ENCODE results near the gene TPM4.
"Not testable (repeated sequence)": the region's sequence is repeated elsewhere in the genome, so short reads cannot be mapped to it uniquely, and the experiment has no call there.

The TPM4 gene

DNA sequence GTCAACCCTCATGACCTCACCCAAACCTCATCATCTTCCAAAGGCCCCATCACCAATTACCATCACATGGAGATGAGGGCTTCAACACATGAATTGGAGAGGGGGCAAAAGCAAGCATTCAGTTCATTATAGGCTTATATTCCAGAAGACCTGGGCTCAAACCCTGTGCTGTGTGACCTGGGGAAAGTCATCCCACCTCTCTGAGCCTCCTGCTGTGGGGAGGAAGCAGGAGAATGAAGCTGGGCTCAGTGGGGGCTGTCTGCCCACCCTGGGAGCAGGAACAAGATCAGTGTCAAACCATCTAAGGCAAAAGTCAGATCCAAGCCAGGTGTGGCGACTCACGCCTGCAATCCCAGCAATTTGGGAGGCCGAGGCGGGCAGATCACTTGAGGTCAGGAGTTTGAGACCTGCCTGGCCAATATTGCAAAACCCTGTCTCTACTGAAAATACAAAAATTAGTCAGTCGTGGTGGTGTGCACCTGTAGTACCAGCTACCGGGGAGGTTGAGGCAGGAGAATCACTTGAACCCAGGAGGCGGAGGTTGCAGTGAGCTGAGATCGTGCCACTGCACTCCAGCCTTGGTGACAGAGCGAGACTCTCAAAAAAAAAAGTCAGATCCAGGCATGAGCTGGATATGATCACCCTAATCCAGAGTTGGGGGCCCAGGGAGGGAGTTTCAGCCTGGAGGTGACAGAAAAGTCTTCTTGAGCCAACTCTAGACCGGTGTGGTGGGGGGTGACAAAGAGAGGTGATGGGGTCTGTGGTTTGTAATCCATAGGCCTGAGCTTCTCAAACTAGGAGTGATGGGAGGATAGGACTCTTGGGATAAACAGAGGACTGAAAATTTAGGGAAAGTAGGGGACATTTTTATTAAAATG, 1.6 kb upstream of the TPM4 start:
- DNase-seq, result no peak

DNA sequence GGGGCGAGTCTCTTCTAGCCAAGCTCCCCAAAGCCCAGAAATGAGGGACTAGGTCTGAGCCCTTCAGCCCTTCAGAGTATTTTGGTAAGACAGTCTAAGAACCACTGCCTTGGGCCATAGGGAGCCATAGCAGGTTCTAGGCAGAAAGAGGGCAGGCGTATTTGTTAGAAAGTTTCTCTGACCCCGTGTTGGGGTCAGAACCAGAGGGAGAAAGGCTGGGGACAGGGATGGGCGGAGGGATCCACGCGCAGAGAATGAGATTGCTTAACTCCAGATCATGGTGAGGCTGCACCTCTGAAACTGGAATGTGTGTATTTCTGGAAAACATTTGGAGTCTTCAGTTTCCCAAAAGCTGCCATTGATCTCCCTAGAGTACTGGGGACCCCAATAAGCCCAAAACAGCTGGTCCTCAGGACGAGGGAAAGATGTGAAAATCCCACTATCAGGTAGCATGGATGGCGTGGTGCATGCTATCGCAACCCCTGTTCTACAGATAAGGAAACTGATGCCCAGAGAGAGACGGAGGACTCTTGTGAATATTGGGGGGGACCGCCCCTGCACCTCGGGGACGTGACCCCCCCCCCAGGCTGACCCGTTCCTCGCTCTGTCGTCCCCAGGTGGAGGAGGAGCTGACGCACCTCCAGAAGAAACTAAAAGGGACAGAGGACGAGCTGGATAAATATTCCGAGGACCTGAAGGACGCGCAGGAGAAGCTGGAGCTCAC, 703 bp upstream of the TPM4 start:
- DNase-seq, result no peak

DNA sequence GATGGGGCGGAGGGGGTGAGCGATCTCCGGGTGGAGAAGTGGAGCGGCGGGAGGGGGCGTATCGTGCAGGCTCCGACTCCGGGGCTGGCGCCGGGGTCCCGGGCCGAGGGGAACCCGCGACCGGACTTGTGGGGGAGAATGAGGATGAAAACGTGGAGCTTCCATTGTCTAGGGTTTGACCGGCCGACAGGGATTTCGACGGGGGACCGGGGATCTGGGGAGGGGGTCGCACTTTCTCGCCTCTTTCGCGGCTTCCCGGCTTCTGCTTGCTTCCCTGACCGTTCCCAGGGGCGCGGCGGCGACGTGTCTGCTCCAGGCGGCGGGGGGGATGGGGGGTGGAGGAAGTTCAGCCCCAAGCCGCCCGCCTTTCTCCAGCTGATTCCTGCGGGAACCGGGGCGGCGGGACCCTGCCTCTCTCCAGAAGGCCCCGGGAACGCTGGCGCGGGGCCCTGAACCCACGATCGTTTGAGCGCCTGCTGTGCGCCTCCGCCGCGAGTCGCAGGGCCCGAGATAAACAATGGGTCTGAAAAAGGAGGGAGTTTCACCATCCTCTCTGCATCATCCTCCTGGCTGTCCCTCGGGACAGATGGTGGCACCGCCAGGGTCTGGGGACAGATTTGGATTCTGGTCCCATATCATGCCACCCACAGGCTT, 790 bp downstream of the TPM4 start:
- no peak for DNase-seq

DNA sequence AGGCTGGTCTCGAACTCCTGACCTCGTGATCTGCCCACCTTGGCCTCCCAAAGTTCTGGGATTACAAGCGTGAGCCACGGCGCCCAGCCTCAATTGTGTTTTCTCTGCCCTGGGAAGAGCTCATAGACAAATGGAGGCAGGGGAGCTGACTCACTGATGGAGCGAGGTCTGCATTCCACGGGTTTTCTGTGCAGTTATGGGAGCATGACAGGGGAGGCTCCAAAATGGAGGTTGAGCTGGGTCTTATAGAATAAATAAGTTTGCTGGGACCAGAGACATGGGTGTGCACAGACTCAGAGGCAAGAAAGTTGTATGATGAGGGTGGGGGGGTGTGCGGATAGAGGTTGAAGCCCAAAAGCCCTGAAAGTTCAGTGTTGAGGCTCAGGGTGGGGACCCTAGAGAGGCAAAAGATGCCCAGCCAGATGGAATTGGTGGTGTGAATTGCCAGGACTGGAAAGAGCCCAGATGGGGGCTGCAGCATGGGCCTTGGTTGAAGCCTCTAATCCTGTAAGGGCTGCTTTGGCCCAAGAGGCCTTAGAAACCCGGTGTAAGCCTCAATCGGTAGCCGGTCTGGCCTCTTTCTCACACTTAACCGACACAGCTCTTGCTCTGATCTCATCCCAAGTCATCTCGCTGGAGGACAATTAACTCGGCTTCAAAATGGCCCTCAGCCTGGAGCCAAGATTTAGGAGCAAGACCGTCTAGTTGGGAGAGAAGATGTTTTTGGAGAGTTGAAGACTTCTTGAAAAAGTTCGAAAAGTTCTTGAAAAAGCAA, 1.9 kb downstream of the TPM4 start:
- no peak for DNase-seq

DNA sequence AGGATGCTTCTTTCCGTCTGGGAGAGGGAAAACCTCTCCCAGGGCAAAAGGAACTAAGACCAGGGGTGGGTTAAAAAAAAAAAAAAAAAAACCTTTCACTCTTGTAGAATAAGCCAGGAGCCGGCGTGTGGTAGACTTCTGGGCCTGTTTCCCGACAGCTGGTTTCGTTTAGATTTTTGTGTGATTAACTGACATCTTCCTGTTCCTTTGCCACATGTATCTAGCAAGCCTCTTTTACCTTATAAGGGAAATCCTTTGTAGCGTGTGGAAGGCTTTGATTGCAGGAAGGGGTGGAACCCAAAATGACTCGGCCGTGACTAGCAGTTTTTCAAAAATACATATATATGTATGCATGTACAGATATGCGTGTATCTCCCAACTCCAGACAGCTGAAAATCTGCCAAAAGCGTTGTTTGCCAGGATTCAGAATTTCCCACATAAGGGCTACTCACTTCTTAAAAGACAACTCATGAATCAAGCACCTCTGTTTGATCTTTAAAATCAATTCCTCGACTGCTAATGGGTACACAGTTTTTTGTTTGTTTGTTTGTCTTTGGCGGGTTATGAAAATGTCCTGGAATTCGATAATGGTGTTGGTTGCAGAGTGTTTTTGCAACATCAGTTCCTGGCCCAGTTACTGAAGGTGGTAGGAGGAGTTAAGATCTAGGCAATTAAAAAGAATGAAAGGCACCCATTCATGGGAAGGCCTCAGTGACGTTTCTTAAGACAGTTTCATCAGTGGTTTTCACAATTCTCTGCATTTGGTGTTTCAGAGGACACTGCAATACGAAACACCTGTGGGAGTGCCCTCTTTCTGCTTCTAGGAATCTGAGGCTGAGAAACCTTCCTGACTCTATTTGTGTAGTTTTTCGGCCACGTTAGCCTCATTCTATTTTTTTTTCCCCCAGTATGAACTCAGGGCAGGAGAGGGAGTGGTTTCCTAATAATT, 2.7 kb downstream of the TPM4 start:
- DNase-seq, result no peak

DNA sequence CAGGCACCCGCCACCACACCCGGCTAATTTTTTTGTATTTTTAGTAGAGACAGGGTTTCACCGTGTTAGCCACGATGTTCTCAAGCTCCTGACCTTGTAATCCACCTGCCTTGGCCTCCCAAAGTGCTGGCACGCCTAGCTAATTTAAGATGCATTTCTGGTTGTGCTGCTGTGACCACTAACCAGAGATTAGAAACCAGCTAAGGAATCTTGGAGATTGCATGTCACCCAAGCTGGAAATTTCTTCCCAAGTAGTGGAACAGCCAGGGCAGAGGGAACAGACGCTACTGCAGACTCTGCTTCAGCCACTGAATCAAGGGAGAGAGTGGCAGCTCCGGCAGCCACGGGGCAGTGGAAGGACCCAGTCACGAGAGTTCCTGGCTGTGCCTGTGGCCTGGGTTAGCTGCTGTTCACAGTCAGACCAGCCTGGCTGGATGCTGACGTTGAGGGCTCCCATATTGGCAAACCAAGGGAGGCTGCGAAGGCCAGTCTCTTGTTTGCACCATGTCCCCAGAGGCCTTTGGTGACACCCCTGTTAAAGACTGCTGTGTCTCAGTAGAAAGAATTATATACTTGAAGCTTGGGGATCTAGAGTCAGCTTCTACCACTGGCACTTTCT, 7.9 kb downstream of the TPM4 start:
- DNase-seq, result no peak

DNA sequence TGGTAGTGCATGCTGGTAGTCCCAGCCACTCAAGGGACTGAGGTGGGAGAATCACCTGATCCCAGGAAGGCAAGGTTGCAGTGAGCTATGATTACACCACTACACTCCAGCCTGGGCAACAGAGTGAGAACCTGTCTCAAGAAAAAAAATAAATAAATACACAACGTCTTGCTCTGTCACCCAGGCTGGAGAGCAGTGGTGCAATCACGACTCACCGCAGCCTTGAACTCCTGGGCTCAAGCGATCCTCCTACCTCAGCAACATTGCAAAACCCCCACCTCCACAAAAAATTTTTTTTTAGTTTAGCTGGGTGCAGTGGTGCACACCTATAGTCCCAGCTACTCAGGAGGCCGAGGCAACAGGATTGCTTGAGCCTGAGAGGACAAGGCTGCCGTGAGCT, 8.8 kb downstream of the TPM4 start:
- no peak for DNase-seq

DNA sequence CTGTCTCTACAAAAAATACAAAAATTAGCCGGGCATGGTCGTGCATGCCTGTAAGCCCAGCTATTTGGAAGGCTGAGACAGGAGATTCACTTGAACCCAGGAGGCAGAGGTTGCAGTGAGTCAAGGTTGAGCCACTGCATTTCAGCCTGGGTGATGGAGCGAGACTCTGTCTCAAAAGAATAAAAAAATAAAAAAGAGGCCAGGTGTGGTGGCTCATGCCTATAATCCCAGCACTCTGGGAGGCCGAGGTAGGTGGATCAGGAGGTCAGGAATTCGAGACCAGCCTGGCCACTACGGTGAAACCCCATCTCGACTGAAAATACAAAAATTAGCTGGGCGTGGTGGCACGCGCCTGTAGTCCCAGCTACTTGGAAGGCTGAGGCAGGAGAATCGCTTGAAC, 11.1 kb downstream of the TPM4 start:
- not testable (repeated sequence) for DNase-seq

DNA sequence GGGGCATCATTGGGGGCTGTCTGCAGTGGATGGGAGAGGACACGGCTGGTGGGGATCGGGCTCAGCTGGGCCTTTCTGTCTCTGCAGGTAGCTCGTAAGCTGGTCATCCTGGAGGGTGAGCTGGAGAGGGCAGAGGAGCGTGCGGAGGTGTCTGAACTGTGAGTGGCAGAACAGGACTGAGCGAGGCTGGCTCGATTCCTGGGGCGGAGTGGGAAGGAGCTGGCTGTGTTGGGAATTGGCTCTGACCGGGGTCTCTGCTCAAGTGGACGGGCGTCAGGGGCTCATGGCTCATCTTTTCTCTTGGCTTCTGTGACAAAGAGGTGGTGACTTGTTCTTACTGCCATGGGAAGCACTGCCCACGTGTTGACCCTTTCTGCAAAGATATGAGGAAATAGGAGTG, 11.6 kb downstream of the TPM4 start:
- no peak for DNase-seq

DNA sequence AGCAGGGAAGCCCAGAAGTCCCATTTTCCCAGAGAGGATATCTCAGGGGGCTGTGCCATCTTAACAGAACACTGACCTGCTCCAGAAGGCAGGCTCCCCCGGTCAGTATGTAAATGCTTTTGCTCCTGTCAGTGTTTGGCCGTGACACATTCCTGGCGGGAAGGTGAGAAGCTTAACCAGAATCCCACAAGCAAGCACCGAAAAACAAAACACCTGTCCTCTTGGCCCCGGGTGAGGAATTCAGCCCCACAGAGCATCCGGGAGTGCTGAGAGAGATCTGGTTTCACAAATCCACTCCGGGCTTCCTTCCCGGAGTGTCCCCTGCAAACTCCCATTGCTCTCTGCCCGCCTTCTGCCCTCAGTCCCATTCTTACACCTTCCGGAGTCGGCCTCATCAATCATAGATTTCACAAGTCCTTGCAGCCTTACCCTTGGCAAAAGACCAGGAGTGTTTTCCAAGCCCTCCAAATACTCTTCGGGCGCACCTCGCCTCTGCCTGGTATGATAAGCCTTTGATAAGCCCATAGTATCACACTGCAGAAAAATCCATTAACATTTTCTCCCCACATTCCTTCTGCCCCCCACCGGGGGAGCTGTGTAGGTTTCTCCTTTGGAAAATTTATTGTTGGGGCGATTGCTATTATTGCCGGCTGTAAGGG, 12.2 kb downstream of the TPM4 start:
- DNase-seq, result no peak

DNA sequence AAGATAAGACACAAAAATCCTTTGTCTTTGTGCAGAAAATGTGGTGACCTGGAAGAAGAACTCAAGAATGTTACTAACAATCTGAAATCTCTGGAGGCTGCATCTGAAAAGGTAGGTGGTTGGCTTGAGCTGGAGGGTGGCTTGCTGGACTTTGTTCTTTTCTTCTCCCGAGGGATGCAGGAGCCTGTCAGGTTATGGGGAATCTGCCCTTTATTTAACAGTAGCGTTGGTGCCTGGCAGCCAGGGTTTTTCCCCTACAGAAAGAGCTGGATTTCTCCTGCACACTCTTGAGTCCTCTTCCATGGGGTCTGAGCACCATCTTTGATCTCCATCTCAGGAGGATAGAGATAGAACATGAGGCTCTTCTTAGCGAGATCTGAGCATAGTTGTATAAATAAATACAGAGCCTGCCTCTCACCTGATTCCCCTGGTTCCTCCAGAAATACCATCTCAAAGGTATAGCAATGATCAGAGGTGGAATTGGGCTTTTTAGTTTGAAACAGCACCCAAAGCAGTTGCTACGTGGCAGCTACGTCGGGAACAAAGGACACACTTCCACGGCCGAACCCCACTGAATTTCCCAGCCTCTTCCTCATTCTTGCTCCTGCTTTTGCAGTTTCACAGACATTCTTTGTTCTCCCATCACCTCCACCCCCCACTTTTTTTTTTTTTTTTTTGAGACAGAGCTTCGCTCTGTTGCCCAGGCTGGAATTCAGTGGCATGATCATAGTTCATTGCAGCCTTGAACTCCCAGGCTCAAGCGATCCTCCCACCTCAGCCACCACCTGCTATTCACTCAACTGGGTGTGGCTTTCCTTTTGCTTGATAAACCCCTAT, 12.9 kb downstream of the TPM4 start:
- no peak for DNase-seq

DNA sequence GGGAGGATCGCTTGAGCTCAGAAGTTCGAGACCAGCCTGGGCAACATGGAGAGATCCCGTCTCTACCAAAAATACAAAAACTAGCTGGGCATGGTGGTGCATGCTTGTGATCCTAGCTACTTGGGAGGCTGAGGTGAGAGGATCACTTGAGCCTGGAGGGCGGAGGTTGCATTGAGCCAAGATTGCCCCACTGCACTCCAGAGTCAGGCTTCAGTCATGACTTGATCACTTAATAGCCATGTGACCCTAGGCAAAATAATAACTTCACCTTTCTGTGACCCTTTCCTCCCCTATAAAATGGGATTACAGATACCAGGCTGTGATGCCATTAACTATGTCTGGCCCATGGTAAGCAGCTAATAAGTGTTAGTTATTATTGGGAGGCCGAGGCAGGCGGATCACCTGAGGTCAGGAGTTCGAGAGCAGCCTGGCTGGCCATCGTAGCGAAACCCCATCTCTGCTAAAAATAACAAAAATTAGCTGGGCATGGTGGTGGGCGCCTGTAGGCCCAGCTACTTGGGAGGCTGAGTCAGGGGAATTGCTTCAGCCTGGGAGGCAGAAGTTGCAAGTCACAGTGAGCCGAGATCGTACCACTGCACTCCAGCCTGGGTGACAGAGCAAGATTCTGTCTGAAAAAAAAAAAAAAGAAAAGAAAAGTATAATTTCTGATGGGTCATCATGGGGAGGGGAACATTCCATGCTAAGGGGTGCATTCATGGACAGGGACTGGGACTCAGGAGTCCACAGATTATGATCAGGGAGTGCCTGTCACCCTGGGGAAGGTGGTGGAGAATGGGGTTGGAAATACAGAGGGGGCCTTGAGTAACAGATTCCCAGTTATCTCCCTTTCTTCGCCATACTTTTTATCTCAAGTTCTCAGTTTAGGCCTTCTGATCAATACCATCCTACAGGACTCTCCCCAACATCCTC, 15.5 kb downstream of the TPM4 start:
- DNase-seq, result no peak

DNA sequence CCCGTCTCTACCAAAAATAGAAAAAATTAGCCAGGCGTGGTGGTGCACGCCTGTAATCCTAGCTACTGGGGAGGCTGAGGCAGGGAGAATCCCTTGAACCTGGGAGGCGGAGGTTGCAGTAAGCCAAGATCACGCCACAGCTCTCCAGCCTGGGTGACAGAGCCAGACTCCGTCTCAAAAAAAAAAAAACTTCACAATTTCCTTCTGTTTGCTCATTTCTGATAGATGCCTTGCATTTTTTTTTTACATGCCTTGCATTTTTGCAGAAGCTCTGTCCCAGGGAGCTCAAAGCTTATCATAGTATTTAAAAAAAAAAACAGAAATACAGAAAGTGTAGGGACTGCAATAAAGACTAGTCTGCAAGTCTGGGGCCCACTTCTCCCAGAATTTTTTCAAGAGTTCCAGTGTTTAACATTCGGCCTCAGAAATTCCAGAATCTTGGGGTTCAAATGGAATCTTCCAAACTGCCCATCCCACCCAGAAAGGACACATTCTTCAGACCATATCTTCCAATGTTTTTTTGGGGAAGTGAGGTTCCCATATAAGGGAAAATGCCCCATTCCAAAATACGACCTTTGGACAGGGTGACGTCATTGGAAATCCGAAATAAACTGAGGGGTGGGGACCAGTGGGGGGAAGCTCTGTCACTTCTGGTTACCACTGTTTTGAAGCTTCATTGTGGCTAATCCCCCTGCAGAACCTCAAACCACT, 18.2 kb downstream of the TPM4 start:
- DNase-seq, result no peak

DNA sequence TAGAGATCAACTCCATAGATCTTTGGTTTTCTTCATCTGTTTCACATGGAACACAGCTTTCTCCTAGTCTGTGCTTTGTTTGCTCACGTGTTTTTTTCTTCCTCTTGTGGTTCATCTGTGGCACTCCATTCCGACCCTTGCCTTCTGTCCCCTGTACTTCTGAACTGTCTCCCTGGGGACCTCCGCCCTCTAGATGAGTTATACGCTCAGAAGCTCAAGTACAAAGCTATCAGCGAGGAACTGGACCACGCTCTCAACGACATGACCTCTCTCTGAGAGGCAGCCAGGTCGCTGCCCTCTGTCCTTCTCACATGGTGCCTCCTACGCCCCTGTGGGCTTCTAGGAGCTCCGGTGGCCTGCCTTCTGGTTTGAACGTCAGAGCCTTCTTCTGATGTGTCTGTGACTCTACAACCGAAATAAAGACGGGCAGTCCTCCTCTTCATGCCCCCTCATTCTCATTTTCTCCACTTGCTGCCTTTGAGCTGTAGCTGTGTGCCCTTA, 18.8 kb downstream of the TPM4 start:
- DNase-seq, result no peak

DNA sequence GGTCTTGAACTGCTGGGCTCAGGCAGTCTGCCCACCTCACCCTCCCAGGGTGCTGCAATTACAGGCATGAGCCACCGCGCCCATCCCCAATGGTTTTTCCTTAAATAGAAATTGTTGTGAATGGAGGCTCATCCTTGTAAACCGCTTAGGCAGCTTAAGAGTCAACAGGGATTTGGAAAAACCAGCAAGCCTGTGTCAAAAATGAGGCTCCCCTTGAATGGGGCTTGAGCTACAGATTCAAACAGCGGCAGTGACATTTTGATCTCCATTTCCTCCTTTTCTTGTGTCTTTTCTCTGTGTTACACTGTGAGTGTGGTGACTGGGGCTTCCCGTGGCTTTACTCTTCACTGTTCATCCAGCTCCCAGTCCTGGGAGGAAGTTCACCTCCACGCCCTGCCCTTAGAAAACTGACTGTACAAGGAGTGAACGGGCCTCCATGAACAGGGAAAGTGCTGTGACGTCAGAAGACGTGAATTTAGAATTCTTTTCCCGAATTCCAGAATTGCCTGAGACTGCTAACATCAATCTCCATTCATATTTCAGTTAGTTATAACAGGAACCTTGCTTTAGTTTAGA, 20.1 kb downstream of the TPM4 start:
- DNase-seq, result no peak

DNA sequence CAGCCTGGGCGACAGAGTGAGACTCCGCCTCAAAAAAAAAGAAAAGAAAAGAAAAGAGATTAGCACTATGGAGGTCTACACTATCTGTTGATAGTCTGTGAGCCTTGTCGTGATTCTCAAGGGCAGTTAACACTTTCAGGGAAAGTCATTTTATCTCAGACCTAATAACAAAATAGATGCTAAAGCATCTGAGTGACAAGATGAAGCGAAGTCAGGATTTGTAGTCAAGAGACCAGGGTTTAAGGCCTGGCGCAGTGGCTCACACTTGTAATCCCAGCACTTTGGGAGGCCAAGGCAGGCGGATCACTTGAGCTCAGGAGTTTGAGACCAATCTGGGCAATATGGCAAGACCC, 22.1 kb downstream of the TPM4 start:
- DNase-seq, result no peak

DNA sequence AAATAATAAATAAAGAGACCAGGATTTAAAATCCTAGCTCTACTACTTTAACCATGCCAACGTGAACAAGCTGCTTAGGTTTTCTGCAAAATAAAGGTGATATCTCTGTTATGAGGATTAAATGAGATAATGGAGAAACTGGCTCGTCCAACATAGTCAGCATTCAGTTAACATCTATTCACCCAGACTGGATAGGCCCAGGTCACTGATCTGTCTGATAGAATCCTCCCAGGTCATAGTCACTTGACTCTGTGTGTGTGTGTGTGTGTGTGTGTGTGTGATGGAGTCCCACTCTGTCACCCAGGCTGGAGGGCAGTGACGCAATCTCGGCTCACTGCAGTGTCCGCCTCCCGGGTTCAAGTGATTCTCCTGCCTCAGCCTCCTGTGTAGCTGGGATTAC, 22.5 kb downstream of the TPM4 start:
- DNase-seq, result no peak
